CD8-positive, alpha-beta memory T cell (primary cell): ENCODE results near the gene GPNMB. TPM values are rescaled to one million over a fixed set of nuclear protein-coding genes. Genes with fewer than 3 reads are reported as not detected.
"Not testable (repeated sequence)": the region's sequence is repeated elsewhere in the genome, so short reads cannot be mapped to it uniquely, and the experiment has no call there.

Experiments used
- CTCF ChIA-PET: fragments of 350-600 bp; sonication (Branson Sonifier 250); formaldehyde crosslinking; loops from one replicate; lab custom pipeline; 2021; ENCODE audit warnings: antibody characterized with exemption; lab: Charles Lee
- POLR2A ChIA-PET: fragments of 350-600 bp; sonication (Branson Sonifier 250); formaldehyde crosslinking; loops from one replicate; lab custom pipeline; 2021; ENCODE audit warnings: antibody characterized with exemption; lab: Charles Lee
- DNase-seq, 5 donors: peaks; one replicate each; pipeline versions ENCODE4 v3.0.0 to v3.0.0-alpha.2; 2020 to 2022; ENCODE audit warnings: mixed read lengths in 1 of 5
- H3K27ac ChIP-seq: one replicate; pipeline ENCODE4 v1.7.0; 2013; ENCODE audit warnings: low read depth, mild to moderate bottlenecking, low read length, moderate library complexity
- H3K27me3 ChIP-seq: 2 replicates; pipeline ENCODE4 v1.7.0; 2013; ENCODE audit warnings: low read length, mild to moderate bottlenecking; ENCODE audit not compliant: insufficient read depth, poor library complexity, severe bottlenecking
- H3K36me3 ChIP-seq: 2 replicates; pipeline ENCODE4 v1.7.0; 2013; ENCODE audit warnings: mild to moderate bottlenecking, low read length, moderate library complexity; ENCODE audit not compliant: insufficient read depth
- H3K4me1 ChIP-seq: 2 replicates; pipeline ENCODE4 v1.7.0; 2013; ENCODE audit warnings: mild to moderate bottlenecking, low read length, moderate library complexity; ENCODE audit not compliant: insufficient read depth
- H3K4me3 ChIP-seq: 2 replicates; pipeline ENCODE4 v1.7.0; 2013; ENCODE audit warnings: mild to moderate bottlenecking, low read length
- H3K9me3 ChIP-seq: 2 replicates; pipeline ENCODE4 v1.7.0; 2013; ENCODE audit warnings: mild to moderate bottlenecking, low read length
- H3K27ac Mint-ChIP-seq, 8 donors: one replicate each; pipeline ENCODE4 v1.8.0; 2020 to 2021; ENCODE audit warnings: mixed read lengths in 8 of 8, mild to moderate bottlenecking in 6 of 8, inconsistent platforms in 3 of 8, moderate library complexity in 3 of 8
- H3K27me3 Mint-ChIP-seq, 2 donors: one replicate each; pipeline ENCODE4 v1.8.0; 2020 to 2021; ENCODE audit warnings: mixed read lengths in 2 of 2, mild to moderate bottlenecking in 1 of 2, moderate library complexity in 1 of 2
- H3K36me3 Mint-ChIP-seq, 3 donors: one replicate each; pipeline ENCODE4 v1.8.0; 2020 to 2021; ENCODE audit warnings: mixed read lengths in 3 of 3, inconsistent platforms in 1 of 3, mild to moderate bottlenecking in 1 of 3
- H3K4me1 Mint-ChIP-seq, 3 donors: one replicate each; pipeline ENCODE4 v1.8.0; 2020 to 2021; ENCODE audit warnings: mixed read lengths in 3 of 3, inconsistent platforms in 1 of 3, mild to moderate bottlenecking in 1 of 3
- H3K4me3 Mint-ChIP-seq, 7 donors: one replicate each; pipeline ENCODE4 v1.8.0; 2020 to 2021; ENCODE audit warnings: mixed read lengths in 7 of 7, mild to moderate bottlenecking in 6 of 7, moderate library complexity in 4 of 7, inconsistent platforms in 2 of 7
- H3K9me3 Mint-ChIP-seq, 5 donors: one replicate each; pipeline ENCODE4 v1.8.0; 2020 to 2022; ENCODE audit warnings: mixed read lengths in 5 of 5, mild to moderate bottlenecking in 3 of 5, moderate library complexity in 2 of 5, inconsistent platforms in 1 of 5
- polyA plus RNA-seq: library from polyadenylated mRNA; unstranded; fragments of 300-500 nt; fragmentation: Illumina TruSeq; gene quantifications from one replicate; pipeline ENCODE4 v1.2.3, GENCODE V29; 2021
- total RNA-seq, 2 experiments: library from RNA; stranded (reverse); gene quantifications; one replicate each; pipeline ENCODE4 v1.2.3, GENCODE V29; 2021

GPNMB gene
- 1 to 10 TPM; 7.2 to 9.4 TPM for total RNA-seq
- not detected for polyA plus RNA-seq

- ChIA-PET CTCF (no interaction called here), POLR2A (no interaction called here)
- Mint-ChIP-seq H3K27ac (no peak within 1 kb of the TSS), H3K4me3 (no peak within 1 kb of the TSS), H3K36me3 (peaks cover 0 to 3% (median 0%) of the 10 kb centered on the region in 3 donors), H3K27me3 (peaks cover 34 to 74% of the 10 kb centered on the region in 2 donors), H3K4me1 (peaks cover 0 to 4% (median 2%) of the 10 kb centered on the region in 3 donors), H3K9me3 (peaks cover 0 to 5% (median 4%) of the 10 kb centered on the region in 5 donors)
- no peak for DNase-seq
- Histone ChIP-seq H3K27ac (no peak within 1 kb of the TSS), H3K4me3 (no peak within 1 kb of the TSS), H3K36me3 (no peaks in the 10 kb centered on the region), H3K27me3 (peaks cover 7% of the 10 kb centered on the region), H3K4me1 (no peaks in the 10 kb centered on the region), H3K9me3 (no peaks in the 10 kb centered on the region)
Observed at GRCh38 chr7:23246555-23246954, at the start of gene GPNMB. GPNMB (plus strand) TSS chr7:23246775; CDS start chr7:23246858, 83 bp downstream.

- H3K36me3 ChIP-seq = peaks cover 23% of the 10 kb centered on the region
- H3K9me3 ChIP-seq, H3K4me1 ChIP-seq, H3K27me3 ChIP-seq, H3K27ac ChIP-seq, H3K9me3 Mint-ChIP-seq, DNase-seq, POLR2A ChIA-PET, H3K4me3 Mint-ChIP-seq, CTCF ChIA-PET, H3K27me3 Mint-ChIP-seq, H3K4me1 Mint-ChIP-seq, H3K4me3 ChIP-seq: not testable (repeated sequence)
- peak overlapping the region in 1 of 8 donors; percentile 50 for H3K27ac Mint-ChIP-seq
- peaks cover 12 to 61% (median 22%) of the 10 kb centered on the region in 3 donors for H3K36me3 Mint-ChIP-seq
Observed at GRCh38 chr7:23197745-23198144, 48.8 kb upstream of the GPNMB start.

- Histone ChIP-seq H3K27ac (no peak overlapping the region), H3K27me3 (no peaks in the 10 kb centered on the region), H3K9me3 (no peaks in the 10 kb centered on the region), H3K4me3 (no peak overlapping the region), H3K36me3 (peaks cover 19% of the 10 kb centered on the region), H3K4me1 (no peaks in the 10 kb centered on the region)
- Mint-ChIP-seq H3K9me3 (no peaks in the 10 kb centered on the region), H3K27me3 (peaks cover 0 to 6% of the 10 kb centered on the region in 2 donors), H3K36me3 (peaks cover 13 to 55% (median 21%) of the 10 kb centered on the region in 3 donors), H3K4me3 (no peak overlapping the region), H3K27ac (no peak overlapping the region), H3K4me1 (peaks cover 0 to 1% (median under 1%) of the 10 kb centered on the region in 3 donors)
- ChIA-PET POLR2A (no interaction called here), CTCF (no interaction called here)
- DNase-seq = no peak
Observed at GRCh38 chr7:23200331-23200730, 46.2 kb upstream of the GPNMB start.

- H3K9me3 Mint-ChIP-seq = no peaks in the 10 kb centered on the region
- Histone ChIP-seq H3K36me3 (peaks cover 6% of the 10 kb centered on the region), H3K27ac (no peak overlapping the region), H3K4me1 (no peaks in the 10 kb centered on the region), H3K9me3 (no peaks in the 10 kb centered on the region), H3K27me3 (no peaks in the 10 kb centered on the region), H3K4me3 (no peak overlapping the region)
- peaks cover 0 to 19% of the 10 kb centered on the region in 2 donors for H3K27me3 Mint-ChIP-seq
- peaks cover 15 to 32% (median 22%) of the 10 kb centered on the region in 3 donors for H3K36me3 Mint-ChIP-seq
- no peak for DNase-seq
- ChIA-PET CTCF (interaction anchor here (1.4 kb wide), 1 partner anchor 118 kb away, joined by 4 read pairs; no protein-coding TSS in a partner anchor), POLR2A (no interaction called here)
- no peak overlapping the region for H3K4me3 Mint-ChIP-seq
- peaks cover 4 to 20% (median 11%) of the 10 kb centered on the region in 3 donors for H3K4me1 Mint-ChIP-seq
- no peak overlapping the region for H3K27ac Mint-ChIP-seq
Observed at GRCh38 chr7:23204241-23204640, 42.3 kb upstream of the GPNMB start.

- no peak for DNase-seq
- H3K9me3 Mint-ChIP-seq = no peaks in the 10 kb centered on the region
- H3K27me3 ChIP-seq = no peaks in the 10 kb centered on the region
- no peak overlapping the region for H3K27ac ChIP-seq
- no peaks in the 10 kb centered on the region for H3K36me3 ChIP-seq
- ChIA-PET CTCF (interaction anchor here (1.2 to 1.4 kb wide), 2 partner anchors 9 to 120 kb away, joined by 4 read pairs; no protein-coding TSS in a partner anchor), POLR2A (no interaction called here)
- H3K9me3 ChIP-seq = no peaks in the 10 kb centered on the region
- H3K4me3 Mint-ChIP-seq = peak overlapping the region in 3 of 7 donors; percentile 19 to 74 (median 64)
- H3K27ac Mint-ChIP-seq = peak overlapping the region in 2 of 8 donors; percentile 17 to 73
- peaks cover 4 to 20% (median 11%) of the 10 kb centered on the region in 3 donors for H3K4me1 Mint-ChIP-seq
- no peak overlapping the region for H3K4me3 ChIP-seq
- H3K36me3 Mint-ChIP-seq = peaks cover 10 to 19% (median 14%) of the 10 kb centered on the region in 3 donors
- H3K4me1 ChIP-seq = no peaks in the 10 kb centered on the region
- peaks cover 0 to 22% of the 10 kb centered on the region in 2 donors for H3K27me3 Mint-ChIP-seq
Observed at GRCh38 chr7:23205577-23205908, 41.0 kb upstream of the GPNMB start.

- Mint-ChIP-seq H3K4me1 (peaks cover 4 to 20% (median 11%) of the 10 kb centered on the region in 3 donors), H3K27ac (peak overlapping the region in 2 of 8 donors; percentile 64 to 73), H3K36me3 (peaks cover 9 to 14% (median 12%) of the 10 kb centered on the region in 3 donors), H3K27me3 (peaks cover 5 to 22% of the 10 kb centered on the region in 2 donors), H3K4me3 (peak overlapping the region in 3 of 7 donors; percentile 19 to 74 (median 64)), H3K9me3 (no peaks in the 10 kb centered on the region)
- Histone ChIP-seq H3K27ac (no peak overlapping the region), H3K27me3 (no peaks in the 10 kb centered on the region), H3K4me3 (no peak overlapping the region), H3K36me3 (no peaks in the 10 kb centered on the region), H3K9me3 (no peaks in the 10 kb centered on the region), H3K4me1 (no peaks in the 10 kb centered on the region)
- peak in 1 of 5 donors; percentile 19 for DNase-seq
- CTCF ChIA-PET = interaction anchor here (1.2 to 1.4 kb wide), 2 partner anchors 10 to 120 kb away, joined by 4 read pairs; no protein-coding TSS in a partner anchor
- POLR2A ChIA-PET = no interaction called here
Observed at GRCh38 chr7:23205909-23206767, 40.4 kb upstream of the GPNMB start.

- no peak for DNase-seq
- H3K36me3 ChIP-seq = no peaks in the 10 kb centered on the region
- CTCF ChIA-PET = interaction anchor here (1.2 kb wide), 1 partner anchor 11 kb away, joined by 4 read pairs; no protein-coding TSS in a partner anchor
- H3K27me3 ChIP-seq = no peaks in the 10 kb centered on the region
- no peak overlapping the region for H3K4me3 ChIP-seq
- H3K27ac Mint-ChIP-seq = peak overlapping the region in 3 of 8 donors; percentile 20 to 64 (median 31)
- H3K4me3 Mint-ChIP-seq = peak overlapping the region in 2 of 7 donors; percentile 56
- H3K9me3 Mint-ChIP-seq = no peaks in the 10 kb centered on the region
- no peaks in the 10 kb centered on the region for H3K4me1 ChIP-seq
- H3K27me3 Mint-ChIP-seq = peaks cover 6 to 22% of the 10 kb centered on the region in 2 donors
- POLR2A ChIA-PET = no interaction called here
- H3K36me3 Mint-ChIP-seq = peaks cover 5 to 9% (median 7%) of the 10 kb centered on the region in 3 donors
- peaks cover 4 to 20% (median 11%) of the 10 kb centered on the region in 3 donors for H3K4me1 Mint-ChIP-seq
- H3K9me3 ChIP-seq = no peaks in the 10 kb centered on the region
- H3K27ac ChIP-seq = no peak overlapping the region
Observed at GRCh38 chr7:23207021-23207420, 39.6 kb upstream of the GPNMB start.

GRCh38 chr7:23207884-23208283, 38.7 kb upstream of the GPNMB start:
- H3K4me1 Mint-ChIP-seq = peaks cover 4 to 20% (median 11%) of the 10 kb centered on the region in 3 donors
- Histone ChIP-seq H3K27ac (no peak overlapping the region), H3K4me1 (no peaks in the 10 kb centered on the region), H3K27me3 (no peaks in the 10 kb centered on the region), H3K9me3 (no peaks in the 10 kb centered on the region), H3K36me3 (no peaks in the 10 kb centered on the region), H3K4me3 (no peak overlapping the region)
- H3K9me3 Mint-ChIP-seq = no peaks in the 10 kb centered on the region
- H3K36me3 Mint-ChIP-seq = peaks cover 3 to 9% (median 5%) of the 10 kb centered on the region in 3 donors
- POLR2A ChIA-PET = no interaction called here
- peaks cover 8 to 22% of the 10 kb centered on the region in 2 donors for H3K27me3 Mint-ChIP-seq
- no peak overlapping the region for H3K4me3 Mint-ChIP-seq
- no peak for DNase-seq
- CTCF ChIA-PET = no interaction called here
- H3K27ac Mint-ChIP-seq = no peak overlapping the region
